HG03064 (cell line): ENCODE results near the gene TNNT3.

ENCODE experiments used
- ATAC-seq: cut with Tn5 transposase; IDR thresholded peaks from one replicate; pipeline ENCODE4 v1.9.1; 2021; ENCODE audit warnings: low read depth; ENCODE audit not compliant: unreplicated experiment

The TNNT3 gene

GRCh38 chr11:1982873-1983600 lies 63.5 kb downstream of the TNNT3 start:
- ATAC-seq = no peak

DNA sequence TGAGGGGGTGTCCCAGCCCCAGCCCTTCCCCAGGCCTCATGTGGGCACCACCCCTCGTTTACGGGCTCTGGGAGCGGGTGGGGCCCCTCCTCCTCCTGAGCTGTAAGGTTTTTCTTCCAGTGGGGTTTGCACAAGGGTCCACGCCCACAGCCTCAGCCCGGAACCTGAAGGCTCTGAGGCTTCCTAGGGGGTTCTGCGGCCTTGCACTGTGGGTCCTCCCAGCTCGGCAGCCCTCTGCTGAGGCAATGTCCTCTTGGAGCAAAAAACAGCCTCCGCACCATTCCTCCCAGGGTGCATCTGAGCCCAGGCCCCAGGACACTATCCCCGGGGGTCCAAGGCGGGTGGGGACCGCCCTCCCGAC lies 64.1 kb downstream of the TNNT3 start:
- ATAC-seq = no peak

DNA sequence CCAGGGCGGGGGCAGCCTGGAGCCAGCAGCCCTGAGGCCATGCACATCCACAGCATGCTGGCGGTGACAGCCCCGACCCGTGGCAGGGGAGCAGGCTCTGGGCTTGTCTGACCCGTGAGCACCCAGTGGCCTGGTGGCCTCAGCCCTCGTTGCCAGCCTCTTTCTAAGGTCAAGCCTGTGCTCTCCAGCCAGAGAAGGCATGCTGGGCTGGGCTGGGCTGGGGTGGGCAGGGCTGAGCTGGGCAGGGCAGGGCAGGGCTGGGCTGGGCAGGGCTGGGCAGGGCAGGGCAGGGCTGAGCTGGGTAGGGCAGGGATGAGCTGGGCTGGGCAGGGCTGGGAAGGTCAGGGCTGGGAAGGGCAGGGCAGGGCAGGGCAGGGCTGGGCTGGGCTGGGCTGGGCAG lies 67.5 kb downstream of the TNNT3 start:
- no peak for ATAC-seq

GRCh38 chr11:1988174-1988573 lies 68.7 kb downstream of the TNNT3 start:
- ATAC-seq = no peak
